Measurements from ENCODE around the gene FAM50A. TPM values are rescaled to one million over a fixed set of nuclear protein-coding genes. Genes with fewer than 3 reads are reported as not detected.

The FAM50A gene
- total RNA-seq, 2 experiments from 2014 or later: 30.8 to 55.1 TPM

- BruUV-seq (replicated peaks): no TSS peak
- H2AFZ ChIP-seq (ENCODE audit: low read length): no peak overlapping the region
- peaks cover 13% of the 10 kb centered on the region; the same call in 1 of the 2 replicates for H3K79me2 ChIP-seq (ENCODE audit: insufficient read depth, low read depth, low read length)
- TF ChIP-seq, protein P1, sequence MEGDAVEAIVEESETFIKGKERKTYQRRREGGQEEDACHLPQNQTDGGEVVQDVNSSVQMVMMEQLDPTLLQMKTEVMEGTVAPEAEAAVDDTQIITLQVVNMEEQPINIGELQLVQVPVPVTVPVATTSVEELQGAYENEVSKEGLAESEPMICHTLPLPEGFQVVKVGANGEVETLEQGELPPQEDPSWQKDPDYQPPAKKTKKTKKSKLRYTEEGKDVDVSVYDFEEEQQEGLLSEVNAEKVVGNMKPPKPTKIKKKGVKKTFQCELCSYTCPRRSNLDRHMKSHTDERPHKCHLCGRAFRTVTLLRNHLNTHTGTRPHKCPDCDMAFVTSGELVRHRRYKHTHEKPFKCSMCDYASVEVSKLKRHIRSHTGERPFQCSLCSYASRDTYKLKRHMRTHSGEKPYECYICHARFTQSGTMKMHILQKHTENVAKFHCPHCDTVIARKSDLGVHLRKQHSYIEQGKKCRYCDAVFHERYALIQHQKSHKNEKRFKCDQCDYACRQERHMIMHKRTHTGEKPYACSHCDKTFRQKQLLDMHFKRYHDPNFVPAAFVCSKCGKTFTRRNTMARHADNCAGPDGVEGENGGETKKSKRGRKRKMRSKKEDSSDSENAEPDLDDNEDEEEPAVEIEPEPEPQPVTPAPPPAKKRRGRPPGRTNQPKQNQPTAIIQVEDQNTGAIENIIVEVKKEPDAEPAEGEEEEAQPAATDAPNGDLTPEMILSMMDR (conservative IDR thresholded peaks at IDR 0.05; ENCODE audit: low read length): no peak
- TF ChIP-seq EZH2phosphoT487 (IDR thresholded peaks at IDR 0.05; ENCODE audit: borderline replicate concordance, low read depth, low read length): no peak
- DNase-seq (ENCODE audit: low spot score): no peak
- H3K9me3 ChIP-seq (ENCODE audit: low read length): no peaks in the 10 kb centered on the region
- intact Hi-C loops (cut with micrococcal nuclease; ENCODE audit: unreplicated experiment): no loop called here
- H3K9me2 ChIP-seq (ENCODE audit: insufficient read depth, low read length): no peaks in the 10 kb centered on the region
- H3K4me1 ChIP-seq (ENCODE audit: insufficient read depth, low read length, poor library complexity, severe bottlenecking): peaks cover 19% of the 10 kb centered on the region
- POLR2A ChIA-PET: no interaction called here
- no peaks in the 10 kb centered on the region for H4K20me1 ChIP-seq (ENCODE audit: insufficient read depth, low read length)
- no peak overlapping the region for H3K27ac ChIP-seq (ENCODE audit: low read depth, low read length, poor library complexity, severe bottlenecking)
- H3K4me3 ChIP-seq (ENCODE audit: low read depth, low read length, poor library complexity, severe bottlenecking): no peak overlapping the region
- peaks cover 8% of the 10 kb centered on the region; the same call in 1 of the 2 replicates for H3K36me3 ChIP-seq (ENCODE audit: insufficient read depth, low read length)
- CTCF ChIA-PET (ENCODE audit: unreplicated experiment): no interaction called here
- no peak overlapping the region for H3K4me2 ChIP-seq (ENCODE audit: low read length)
These were observed 12.6 kb upstream of the FAM50A start for GRCh38 chrX:154431341-154431740.

GRCh38 chrX:154432210-154432609 is 11.7 kb upstream of the FAM50A start:
- Histone ChIP-seq H3K4me3 (ENCODE audit: low read depth, low read length, poor library complexity, severe bottlenecking) (no peak overlapping the region), H2AFZ (ENCODE audit: low read length) (no peak overlapping the region), H3K4me1 (ENCODE audit: insufficient read depth, low read length, poor library complexity, severe bottlenecking) (peaks cover 19% of the 10 kb centered on the region), H3K27ac (ENCODE audit: low read depth, low read length, poor library complexity, severe bottlenecking) (no peak overlapping the region), H3K79me2 (ENCODE audit: insufficient read depth, low read depth, low read length) (peaks cover 13% of the 10 kb centered on the region; the same call in 1 of the 2 replicates), H4K20me1 (ENCODE audit: insufficient read depth, low read length) (no peaks in the 10 kb centered on the region), H3K36me3 (ENCODE audit: insufficient read depth, low read length) (peaks cover 8% of the 10 kb centered on the region; the same call in 1 of the 2 replicates), H3K9me2 (ENCODE audit: insufficient read depth, low read length) (no peaks in the 10 kb centered on the region), H3K4me2 (ENCODE audit: low read length) (no peak overlapping the region), H3K9me3 (ENCODE audit: low read length) (no peaks in the 10 kb centered on the region)
- CTCF ChIA-PET (ENCODE audit: unreplicated experiment): no interaction called here
- no peak for TF ChIP-seq EZH2phosphoT487 (IDR thresholded peaks at IDR 0.05; ENCODE audit: borderline replicate concordance, low read depth, low read length)
- TF ChIP-seq, protein P1 (conservative IDR thresholded peaks at IDR 0.05; ENCODE audit: low read length): no peak
- DNase-seq (ENCODE audit: low spot score): no peak
- BruUV-seq (replicated peaks): no TSS peak
- intact Hi-C loops (cut with micrococcal nuclease; ENCODE audit: unreplicated experiment): no loop called here
- POLR2A ChIA-PET: no interaction called here

DNA sequence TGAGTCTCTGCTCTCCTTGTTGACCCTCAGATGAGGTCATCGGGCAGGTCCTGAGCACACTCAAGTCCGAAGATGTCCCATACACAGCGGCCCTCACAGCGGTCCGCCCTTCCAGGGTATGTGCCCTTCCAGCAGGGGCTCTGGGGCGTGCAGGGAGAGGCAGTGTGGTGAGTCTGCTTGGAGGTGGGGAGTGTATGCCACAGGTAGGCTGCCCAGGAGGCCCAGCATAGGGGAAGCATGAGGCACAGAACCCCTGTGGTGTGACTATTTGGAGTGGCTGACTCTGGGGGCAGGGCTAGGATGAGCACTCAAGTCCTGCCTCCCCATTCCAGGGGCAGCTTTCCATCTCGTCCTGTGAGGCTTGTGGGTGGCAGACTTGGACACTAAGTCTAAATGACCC is 10.3 kb upstream of the FAM50A start:
- H3K9me2 ChIP-seq (ENCODE audit: insufficient read depth, low read length): no peaks in the 10 kb centered on the region
- no peaks in the 10 kb centered on the region for H3K9me3 ChIP-seq (ENCODE audit: low read length)
- DNase-seq (ENCODE audit: low spot score): no peak
- no peak overlapping the region for H3K4me3 ChIP-seq (ENCODE audit: low read depth, low read length, poor library complexity, severe bottlenecking)
- CTCF ChIA-PET (ENCODE audit: unreplicated experiment): no interaction called here
- H3K4me1 ChIP-seq (ENCODE audit: insufficient read depth, low read length, poor library complexity, severe bottlenecking): peaks cover 23% of the 10 kb centered on the region
- TF ChIP-seq, protein P1 (conservative IDR thresholded peaks at IDR 0.05; ENCODE audit: low read length): no peak
- TF ChIP-seq EZH2phosphoT487 (IDR thresholded peaks at IDR 0.05; ENCODE audit: borderline replicate concordance, low read depth, low read length): no peak
- H4K20me1 ChIP-seq (ENCODE audit: insufficient read depth, low read length): no peaks in the 10 kb centered on the region
- intact Hi-C loops (cut with micrococcal nuclease; ENCODE audit: unreplicated experiment): no loop called here
- no TSS peak for BruUV-seq (replicated peaks)
- peaks cover 20% of the 10 kb centered on the region for H3K79me2 ChIP-seq (ENCODE audit: insufficient read depth, low read depth, low read length)
- no peak overlapping the region for H3K27ac ChIP-seq (ENCODE audit: low read depth, low read length, poor library complexity, severe bottlenecking)
- POLR2A ChIA-PET: no interaction called here
- H3K4me2 ChIP-seq (ENCODE audit: low read length): no peak overlapping the region
- H3K36me3 ChIP-seq (ENCODE audit: insufficient read depth, low read length): peaks cover 10% of the 10 kb centered on the region; the same call in 1 of the 2 replicates
- no peak overlapping the region for H2AFZ ChIP-seq (ENCODE audit: low read length)
